H1 (cell line): Measurements from ENCODE around the gene CDH26. TPM values are rescaled to one million over a fixed set of nuclear protein-coding genes. Genes with fewer than 3 reads are reported as not detected.

Source experiments
- JUND ChIP-seq: IDR thresholded peaks from 2 replicates; pipeline ENCODE4 v1.6.1; 2011; ENCODE audit warnings: mild to moderate bottlenecking, improper control_type of control experiment, low read length
- KDM5A ChIP-seq: fragments of 200-600 bp; IDR thresholded peaks from 2 replicates; pipeline ENCODE4 v1.7.1; 2012; ENCODE audit warnings: mild to moderate bottlenecking, low read length, inconsistent platforms, mixed read lengths
- RAD21 ChIP-seq, 2 experiments: IDR thresholded peaks in 1 of 2; conservative IDR thresholded peaks in 1 of 2; 2 replicates each; pipeline ENCODE4 v1.6.1; 2011; ENCODE audit warnings: low read depth in 2 of 2, low read length in 2 of 2, improper control_type of control experiment in 1 of 2, inconsistent platforms in 1 of 2, mild to moderate bottlenecking in 1 of 2, moderate library complexity in 1 of 2
- SIRT6 ChIP-seq: IDR thresholded peaks from one replicate; pipeline ENCODE4 v1.7.1; 2012; ENCODE audit warnings: low read length, inconsistent platforms
- SP2 ChIP-seq: IDR thresholded peaks from 2 replicates; pipeline ENCODE4 v1.6.1; 2012; ENCODE audit warnings: mild to moderate bottlenecking, low read length, inconsistent platforms
- SP4 ChIP-seq: IDR thresholded peaks from 2 replicates; pipeline ENCODE4 v1.6.1; 2012; ENCODE audit warnings: low read length, inconsistent platforms
- SUZ12 ChIP-seq: fragments of 200-600 bp; sonication (generic); IDR thresholded peaks from 2 replicates; pipeline ENCODE4 v1.6.1; 2012; ENCODE audit warnings: mild to moderate bottlenecking, inconsistent platforms, low read length, moderate library complexity, mixed read lengths
- TBP ChIP-seq: IDR thresholded peaks from 2 replicates; pipeline ENCODE4 v1.6.1; 2011; ENCODE audit warnings: low read depth, low read length, improper control_type of control experiment
- polyA plus RNA-seq, 7 experiments: library from polyadenylated mRNA; depleted of rRNA in 3 of 7; stranded (reverse) in 5 of 7; unstranded in 2 of 7; fragments of >200 nt in 5 of 7; fragments of 200-250 nt in 2 of 7; gene quantifications; 1 replicate in 5 of 7; 2 replicates in 1 of 7; 4 replicates in 1 of 7; pipeline versions ENCODE4 v1.2.1 to v1.2.3, GENCODE V29; 2011 to 2013; ENCODE audit warnings: missing spikeins in 2 of 7, mixed read lengths in 2 of 7
- total RNA-seq: library from RNA; stranded (reverse); fragmentation: NEBNext Ultra II Directional; extraction: Animal tissue kit (Norgen Biotek cat#: 25700); gene quantifications from 2 replicates; pipeline ENCODE4 v1.2.1, GENCODE V29; 2021
- TF ChIP-seq, protein P1 (sequence below): IDR thresholded peaks from 2 replicates; pipeline ENCODE4 v1.6.1; 2012; ENCODE audit warnings: inconsistent platforms
- TF ChIP-seq, protein P2 (sequence below): IDR thresholded peaks from 2 replicates; pipeline ENCODE4 v1.6.1; 2012; ENCODE audit warnings: inconsistent platforms

CDH26 gene
- total and polyA plus RNA-seq, 2 of the 8 experiments (the other 6 are each of a cell fraction or from before 2014, with no cell fraction given): 1.5 to 1.7 TPM

DNA sequence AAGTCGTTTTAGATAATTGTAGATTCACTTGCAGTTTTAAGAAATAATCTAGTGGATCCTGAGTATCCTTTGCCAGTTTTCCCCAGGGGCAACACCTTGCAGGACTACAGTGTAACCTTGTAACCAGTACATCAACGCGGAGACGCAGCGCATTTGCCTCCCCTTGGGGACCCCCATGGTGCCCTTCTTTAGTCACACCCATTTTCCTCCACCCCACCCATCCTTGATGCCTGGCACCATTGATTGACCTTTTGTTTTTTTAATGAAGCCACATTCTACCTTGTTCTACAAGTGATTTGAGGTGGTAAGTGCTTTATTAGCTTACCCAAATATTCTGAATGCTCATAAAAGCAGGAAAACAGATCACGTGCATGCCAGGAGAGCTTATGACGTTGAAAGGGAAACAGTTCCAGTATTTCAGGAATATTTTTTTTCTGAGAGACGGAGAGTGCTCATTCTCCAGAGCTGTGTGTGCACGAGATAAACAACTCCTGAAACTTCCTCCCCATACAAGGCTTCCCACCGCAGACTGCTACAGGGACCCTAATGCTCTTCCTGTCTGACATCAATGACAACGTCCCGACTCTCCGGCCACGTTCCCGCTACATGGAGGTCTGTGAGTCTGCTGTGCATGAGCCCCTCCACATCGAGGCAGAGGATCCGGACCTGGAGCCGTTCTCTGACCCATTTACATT, 35.7 kb downstream of the CDH26 start (continued):
- TF ChIP-seq JUND: no peak
- no peak for TF ChIP-seq SP4
- TF ChIP-seq KDM5A: no peak
- TF ChIP-seq SIRT6: no peak
- no peak for TF ChIP-seq SUZ12
- TF ChIP-seq TBP: no peak
- TF ChIP-seq, protein P1, sequence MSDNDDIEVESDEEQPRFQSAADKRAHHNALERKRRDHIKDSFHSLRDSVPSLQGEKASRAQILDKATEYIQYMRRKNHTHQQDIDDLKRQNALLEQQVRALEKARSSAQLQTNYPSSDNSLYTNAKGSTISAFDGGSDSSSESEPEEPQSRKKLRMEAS: peak; percentile 70
- TF ChIP-seq SP2: no peak
- no peak for TF ChIP-seq RAD21 (IDR thresholded peaks at IDR 0.05 in 1 of 2, conservative IDR thresholded peaks at IDR 0.05 in 1 of 2; ENCODE audit: low read depth in 2 of 2, low read length in 2 of 2)
- TF ChIP-seq, protein P2, sequence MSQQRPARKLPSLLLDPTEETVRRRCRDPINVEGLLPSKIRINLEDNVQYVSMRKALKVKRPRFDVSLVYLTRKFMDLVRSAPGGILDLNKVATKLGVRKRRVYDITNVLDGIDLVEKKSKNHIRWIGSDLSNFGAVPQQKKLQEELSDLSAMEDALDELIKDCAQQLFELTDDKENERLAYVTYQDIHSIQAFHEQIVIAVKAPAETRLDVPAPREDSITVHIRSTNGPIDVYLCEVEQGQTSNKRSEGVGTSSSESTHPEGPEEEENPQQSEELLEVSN: peak; percentile 66
